Endothelial cell of umbilical vein (primary cell): ENCODE data around the gene MAP7D2. TPM values are rescaled to one million over a fixed set of nuclear protein-coding genes. Genes with fewer than 3 reads are reported as not detected.
A peak's percentile ranks its signal among the peaks of the same experiment; 100 is the strongest.

Source experiments
- BruUV-seq: library from RNA; stranded (reverse); fragments of 400-500 nt; replicated peaks from 2 replicates; lab custom pipeline; 2021; lab: Mats Ljungman, UMichigan
- CTCF ChIA-PET: fragments of 300-600, 350-600 bp; sonication (Branson Sonifier 250); formaldehyde crosslinking; loops from one replicate; lab custom pipeline; 2021; ENCODE audit warnings: antibody characterized with exemption, inconsistent platforms; lab: Charles Lee
- POLR2A ChIA-PET: fragments of 300-600, 350-600 bp; sonication (Branson Sonifier 250); formaldehyde crosslinking; loops from one replicate; lab custom pipeline; 2021; ENCODE audit warnings: antibody characterized with exemption, inconsistent platforms; lab: Charles Lee
- DNase-seq: peaks from one replicate; pipeline ENCODE4 v3.0.0-alpha.2; 2011; ENCODE audit warnings: low read depth, low spot score
- FAIRE-seq: peaks from 2 replicates; lab custom pipeline; 2011; peaks lifted over from hg19 to GRCh38; lab: Jason Lieb, UNC
- H2AFZ ChIP-seq: 2 replicates; pipeline ENCODE4 v1.6.0; 2012; ENCODE audit warnings: low read depth, low read length, control low read depth, inconsistent platforms
- H3K27ac ChIP-seq: 2 replicates; pipeline ENCODE4 v1.5.1; 2011; ENCODE audit warnings: low read depth, mild to moderate bottlenecking, control low read depth, low read length, moderate library complexity; ENCODE audit not compliant: insufficient read depth
- H3K27me3 ChIP-seq, 2 experiments: 2 replicates each; pipeline versions ENCODE4 v1.6.0 to v1.6.1; 2011; ENCODE audit warnings: low read length in 2 of 2, mixed read lengths in 1 of 2; ENCODE audit not compliant: control insufficient read depth in 2 of 2, insufficient read depth in 2 of 2
- H3K36me3 ChIP-seq, 2 experiments: 2 replicates in 1 of 2; 3 replicates in 1 of 2; pipeline ENCODE4 v1.5.1; 2011; ENCODE audit warnings: low read length in 2 of 2, mild to moderate bottlenecking in 1 of 2, moderate library complexity in 1 of 2; ENCODE audit not compliant: control insufficient read depth in 2 of 2, insufficient read depth in 2 of 2; ENCODE audit errors: extremely low read depth in 1 of 2
- H3K4me1 ChIP-seq: 3 replicates; pipeline ENCODE4 v1.5.1; 2011; ENCODE audit warnings: mild to moderate bottlenecking, low read length; ENCODE audit not compliant: control insufficient read depth, insufficient read depth; ENCODE audit errors: extremely low read depth
- H3K4me2 ChIP-seq: 2 replicates; pipeline ENCODE4 v1.6.1; 2011; ENCODE audit warnings: low read length, control low read depth, mixed read lengths; ENCODE audit not compliant: insufficient read depth
- H3K4me3 ChIP-seq, 3 experiments: fragments of 200-600 bp in 1 of 3; sonication (generic), shearing (Covaris generic) in 1 of 3; replicated peaks in 1 of 3; 2 replicates each; pipeline ENCODE4 v1.5.1; 2011 to 2016; ENCODE audit warnings: control low read depth in 3 of 3, low read length in 3 of 3, mild to moderate bottlenecking in 2 of 3, inconsistent platforms in 1 of 3, low read depth in 1 of 3, moderate library complexity in 1 of 3; ENCODE audit not compliant: insufficient read depth in 1 of 3
- H3K79me2 ChIP-seq: 2 replicates; pipeline ENCODE4 v1.6.0; 2012; ENCODE audit warnings: low read length, inconsistent platforms; ENCODE audit not compliant: control insufficient read depth, insufficient read depth
- H3K9ac ChIP-seq: replicated peaks from 2 replicates; pipeline ENCODE3; 2011; ENCODE audit warnings: low read length, control low read depth; ENCODE audit not compliant: insufficient read depth; ENCODE audit errors: extremely low read depth
- H3K9me1 ChIP-seq: replicated peaks from 3 replicates; pipeline ENCODE4 v1.6.0; 2011; ENCODE audit warnings: mild to moderate bottlenecking, low read length; ENCODE audit not compliant: control insufficient read depth, insufficient read depth; ENCODE audit errors: extremely low read depth
- H3K9me3 ChIP-seq: replicated peaks from 2 replicates; pipeline ENCODE4 v1.5.1; 2012; ENCODE audit warnings: low read length, inconsistent platforms; ENCODE audit not compliant: control insufficient read depth, insufficient read depth
- H4K20me1 ChIP-seq: replicated peaks from 2 replicates; pipeline ENCODE3; 2011; ENCODE audit warnings: mild to moderate bottlenecking, low read length; ENCODE audit not compliant: control insufficient read depth, insufficient read depth; ENCODE audit errors: extremely low read depth
- CTCF ChIP-seq, 2 donors: IDR thresholded peaks; 1 replicate in 1 of 2; 2 replicates in 1 of 2; pipeline ENCODE4 v1.5.1; 2011; ENCODE audit warnings: low read length in 2 of 2, mild to moderate bottlenecking in 2 of 2, moderate library complexity in 2 of 2, control low read depth in 1 of 2, inconsistent platforms in 1 of 2, low read depth in 1 of 2; ENCODE audit not compliant: insufficient read depth in 1 of 2; ENCODE audit errors: extremely low read depth in 1 of 2
- EZH2 ChIP-seq: IDR thresholded peaks from 2 replicates; pipeline ENCODE4 v1.6.1; 2012; ENCODE audit warnings: borderline replicate concordance, low read depth, mild to moderate bottlenecking, moderate library complexity, low read length, inconsistent platforms; ENCODE audit not compliant: severe bottlenecking
- FOS ChIP-seq: IDR thresholded peaks from 2 replicates; pipeline ENCODE4 v1.6.1; 2011; ENCODE audit warnings: mild to moderate bottlenecking, low read length, moderate library complexity, borderline replicate concordance; ENCODE audit not compliant: insufficient read depth
- GATA2 ChIP-seq: IDR thresholded peaks from 2 replicates; pipeline ENCODE4 v1.7.0; 2011; ENCODE audit warnings: low read depth, mild to moderate bottlenecking, moderate library complexity, mixed read lengths, low read length; ENCODE audit not compliant: insufficient read length, insufficient read depth
- JUN ChIP-seq: IDR thresholded peaks from 2 replicates; pipeline ENCODE4 v1.6.1; 2011; ENCODE audit warnings: borderline replicate concordance, low read depth; ENCODE audit not compliant: insufficient read length, insufficient read depth
- MAX ChIP-seq: IDR thresholded peaks from 2 replicates; pipeline ENCODE4 v1.6.1; 2011; ENCODE audit not compliant: insufficient read depth, insufficient read length
- MYC ChIP-seq: IDR thresholded peaks from one replicate; pipeline ENCODE4 v1.6.1; 2011; ENCODE audit warnings: mild to moderate bottlenecking, low read depth, low read length
- POLR2A ChIP-seq: IDR thresholded peaks from 2 replicates; pipeline ENCODE4 v1.6.1; 2012; ENCODE audit warnings: low read depth, mild to moderate bottlenecking, control low read depth, low read length
- dilution Hi-C: fragments of 300-500 bp; cut with MboI; formaldehyde crosslinking; loops from one replicate; pipeline ENCODE4 v1.15.0; 2019; ENCODE audit warnings: low sequenced_read_pairs; ENCODE audit not compliant: extremely low pct_ligation_motif_present
- intact Hi-C: fragments of 100-400 bp; cut with micrococcal nuclease; formaldehyde crosslinking; loops from one replicate; pipeline ENCODE4 v1.10.0; 2022
- polyA plus RNA-seq, 4 experiments: library from polyadenylated mRNA; depleted of rRNA in 3 of 4; stranded (reverse) in 3 of 4; unstranded in 1 of 4; fragments of >200 nt; gene quantifications; 2 replicates each; pipeline versions ENCODE4 v1.2.1 to v1.2.3, GENCODE V29; 2011 to 2012; ENCODE audit warnings: missing spikeins in 1 of 4
- total RNA-seq: library from RNA; stranded (reverse); gene quantifications from 2 replicates; pipeline ENCODE4 v1.2.3, GENCODE V29; 2021

MAP7D2 gene
- total and polyA plus RNA-seq, 2 donors (not counting 3 experiments of a cell fraction or from before 2014, with no cell fraction given), result 0.08 to 0.15 TPM

- intact Hi-C loops (loop anchor here (5.0 kb wide), 2 partner anchors 124 to 1384 kb away; partner anchors contain the start of gene RPS6KA3), dilution Hi-C loops (no loop called here)
- peaks cover 32% of the 10 kb centered on the region for H3K79me2 ChIP-seq
- peaks cover 0 to 2% of the 10 kb centered on the region in 2 experiments for H3K36me3 ChIP-seq
- H3K4me1 ChIP-seq, result peaks cover 22% of the 10 kb centered on the region
- TF ChIP-seq MYC, result no peak
- no peak for TF ChIP-seq MAX
- TF ChIP-seq POLR2A, result no peak
- TF ChIP-seq GATA2, result no peak
- no peak for TF ChIP-seq FOS
- TF ChIP-seq CTCF (IDR thresholded peaks at IDR 0.05; ENCODE audit: extremely low read depth in 1 of 2, insufficient read depth in 1 of 2, low read depth in 1 of 2, low read length in 2 of 2), result no peak
- TF ChIP-seq JUN, result no peak
- no peak for TF ChIP-seq EZH2
- H3K4me3 ChIP-seq, result no peak overlapping the region
- CTCF ChIA-PET, result no interaction called here
- no peak overlapping the region for H3K4me2 ChIP-seq
- H3K27ac ChIP-seq, result no peak overlapping the region
- DNase-seq, result no peak
- no TSS peak for BruUV-seq
- H3K9me3 ChIP-seq, result no peaks in the 10 kb centered on the region
- H2AFZ ChIP-seq, result no peak overlapping the region
- H4K20me1 ChIP-seq, result no peaks in the 10 kb centered on the region
- H3K9me1 ChIP-seq, result no peaks in the 10 kb centered on the region
- H3K27me3 ChIP-seq, result no peaks in the 10 kb centered on the region
- H3K9ac ChIP-seq, result no peak overlapping the region
- POLR2A ChIA-PET, result no interaction called here
- peak; percentile 15 for FAIRE-seq
These were observed 26.4 kb upstream of the MAP7D2 start for GRCh38 chrX:20143111-20143510.
